Bone marrow (tissue), 2 donors: Measurements from ENCODE around the gene PCLAF.

Experiments
- DNase-seq, 2 donors: peaks; one replicate each; lab custom pipeline; 2025; lab: John Stamatoyannopoulos, UW

The PCLAF gene

DNA sequence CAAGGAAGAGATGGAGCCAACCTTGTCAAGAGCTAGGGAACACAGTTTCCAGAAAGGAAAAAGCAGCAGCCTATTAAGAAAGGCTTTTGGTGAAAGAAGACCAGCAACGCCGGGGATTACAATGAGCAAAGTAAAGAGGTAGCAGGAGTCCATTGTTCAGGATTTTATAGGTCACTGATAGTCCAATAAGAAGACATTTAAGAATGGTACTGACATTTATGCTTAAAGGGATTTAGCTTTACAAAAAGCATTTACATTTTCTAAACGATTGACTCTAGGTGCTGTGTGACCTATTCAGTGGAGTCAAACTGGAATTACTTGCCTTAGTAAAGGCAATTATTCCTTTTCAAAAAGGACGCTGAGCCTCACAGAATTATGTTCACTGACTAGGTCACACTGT, 66.0 kb downstream of the PCLAF start:
- no peak for DNase-seq

DNA sequence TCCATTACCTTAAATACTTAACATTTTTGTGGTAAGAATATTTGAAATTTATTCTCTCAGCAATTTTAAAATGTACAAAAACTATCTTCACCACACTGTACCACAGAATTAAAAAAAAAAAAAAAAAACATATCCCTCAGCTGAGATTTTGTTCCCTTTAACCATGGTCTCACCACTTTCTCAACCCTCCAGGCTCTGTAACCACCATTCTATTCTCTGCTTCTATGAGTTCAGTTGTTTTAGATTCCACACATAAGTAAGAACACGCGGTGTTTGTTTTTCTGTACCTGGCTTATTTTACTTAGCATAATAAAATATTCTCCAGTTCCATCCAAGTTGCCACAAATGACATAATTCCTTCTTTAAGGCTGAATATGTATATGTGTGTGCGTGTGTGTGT, 66.8 kb downstream of the PCLAF start:
- no peak for DNase-seq
